Activated CD4-positive, CD25-positive, alpha-beta regulatory T cell treated with anti-CD3 and anti-CD28 coated beads, Interleukin-2, amount 50 U/mL, for 72 hours (primary cell): ENCODE data around the gene LUC7L.
A peak's percentile ranks its signal among the peaks of the same experiment; 100 is the strongest.
"Not testable (repeated sequence)": the region's sequence is repeated elsewhere in the genome, so short reads cannot be mapped to it uniquely, and the experiment has no call there.

Source experiments
- DNase-seq: peaks from one replicate; pipeline ENCODE4 v3.0.0; 2021

Gene LUC7L

GRCh38 chr16:228852-229730, at the start of gene LUC7L:
Gene LUC7L, minus strand, starts transcription at chr16:229449. Its CDS starts 110 bp downstream, at chr16:229339.
- peak; percentile 86 for DNase-seq

GRCh38 chr16:278863-279366, 49.7 kb upstream of the LUC7L start:
- no peak for DNase-seq

- DNase-seq, result no peak
Observed at GRCh38 chr16:276426-277077, 47.3 kb upstream of the LUC7L start.

- DNase-seq, result no peak
Observed at GRCh38 chr16:275786-276232, 46.6 kb upstream of the LUC7L start, which contains the start of gene RGS11. Gene RGS11, minus strand, starts transcription at chr16:275944. Its CDS starts 33 bp downstream, at chr16:275911.

DNA sequence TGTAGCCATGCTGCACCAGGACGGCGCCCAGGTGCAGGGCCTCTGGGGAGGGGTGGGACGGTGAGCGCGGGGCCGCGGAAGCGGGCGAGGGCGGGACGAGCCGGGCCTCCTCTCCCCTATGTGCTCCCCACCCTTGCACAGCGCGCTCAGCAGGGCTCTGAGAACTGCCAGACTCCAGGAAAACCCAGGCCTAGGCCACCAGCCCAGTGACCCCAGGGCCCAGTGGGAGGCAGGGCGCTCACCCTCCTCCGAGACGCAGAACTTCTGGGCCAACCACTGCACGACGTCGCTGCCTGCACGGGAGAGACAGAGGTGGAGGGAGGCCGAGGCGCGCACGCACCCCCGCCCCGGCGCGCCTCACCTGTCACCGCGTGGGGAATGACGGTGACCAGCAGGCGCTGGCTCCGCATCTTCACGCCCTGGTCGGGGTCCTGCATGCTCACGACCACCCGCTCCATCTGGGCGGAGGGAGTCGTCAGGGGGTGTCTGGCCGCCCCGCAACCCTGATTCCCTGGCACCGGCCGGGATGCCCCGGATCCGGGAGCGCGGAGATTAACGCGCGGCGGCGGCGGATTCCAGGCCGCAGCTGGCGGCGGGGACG, 45.9 kb upstream of the LUC7L start:
- DNase-seq, result no peak

GRCh38 chr16:273547-274421, 44.5 kb upstream of the LUC7L start:
- no peak for DNase-seq

DNA sequence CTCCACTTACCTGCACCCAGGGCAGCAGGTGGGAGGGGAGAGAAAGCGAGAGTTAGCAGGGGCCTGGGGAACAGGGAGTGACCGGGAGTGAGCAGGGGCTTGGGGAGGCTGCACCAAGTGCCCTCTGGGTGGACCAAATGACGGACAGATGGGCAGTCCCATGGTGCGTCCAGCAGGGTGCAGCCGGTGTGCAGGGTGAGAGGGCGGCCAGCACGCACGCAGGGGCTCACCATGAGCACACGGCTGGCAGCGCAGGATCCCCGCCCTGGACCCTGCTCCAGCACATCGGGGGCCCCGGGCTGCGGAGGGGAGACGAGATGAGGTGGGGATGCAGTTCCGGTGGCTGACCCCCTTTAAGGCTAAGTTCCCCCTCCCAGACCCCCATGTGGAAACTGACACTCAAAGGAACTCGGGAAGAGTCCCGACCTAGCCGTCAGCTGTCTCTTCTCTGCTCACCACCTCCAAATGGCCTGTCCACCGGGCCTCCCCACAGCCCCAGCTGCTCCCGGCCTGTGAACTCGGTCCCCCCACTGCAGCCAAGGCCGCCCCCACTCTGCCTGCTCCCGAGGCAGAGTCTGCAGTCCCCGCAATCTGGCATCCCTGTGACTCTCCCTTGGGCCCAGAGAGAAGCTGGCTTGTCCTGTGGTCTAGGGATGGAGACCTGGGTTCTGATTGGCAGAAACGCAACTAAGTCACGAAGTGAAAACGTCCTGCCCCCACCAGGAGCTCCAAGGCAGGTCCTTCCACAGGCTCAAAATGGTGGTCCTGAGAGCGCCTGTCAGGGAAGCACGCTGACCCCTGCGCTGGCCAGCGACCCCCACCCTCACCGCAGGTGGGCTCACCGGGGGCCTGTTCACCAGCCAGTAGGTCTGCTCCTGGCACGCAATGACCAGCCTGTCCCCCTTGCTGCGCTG, 43.6 kb upstream of the LUC7L start:
- no peak for DNase-seq

GRCh38 chr16:270381-271255, 41.4 kb upstream of the LUC7L start:
- no peak for DNase-seq

- DNase-seq, result no peak
Observed at GRCh38 chr16:269061-269796, 40.0 kb upstream of the LUC7L start.

DNA sequence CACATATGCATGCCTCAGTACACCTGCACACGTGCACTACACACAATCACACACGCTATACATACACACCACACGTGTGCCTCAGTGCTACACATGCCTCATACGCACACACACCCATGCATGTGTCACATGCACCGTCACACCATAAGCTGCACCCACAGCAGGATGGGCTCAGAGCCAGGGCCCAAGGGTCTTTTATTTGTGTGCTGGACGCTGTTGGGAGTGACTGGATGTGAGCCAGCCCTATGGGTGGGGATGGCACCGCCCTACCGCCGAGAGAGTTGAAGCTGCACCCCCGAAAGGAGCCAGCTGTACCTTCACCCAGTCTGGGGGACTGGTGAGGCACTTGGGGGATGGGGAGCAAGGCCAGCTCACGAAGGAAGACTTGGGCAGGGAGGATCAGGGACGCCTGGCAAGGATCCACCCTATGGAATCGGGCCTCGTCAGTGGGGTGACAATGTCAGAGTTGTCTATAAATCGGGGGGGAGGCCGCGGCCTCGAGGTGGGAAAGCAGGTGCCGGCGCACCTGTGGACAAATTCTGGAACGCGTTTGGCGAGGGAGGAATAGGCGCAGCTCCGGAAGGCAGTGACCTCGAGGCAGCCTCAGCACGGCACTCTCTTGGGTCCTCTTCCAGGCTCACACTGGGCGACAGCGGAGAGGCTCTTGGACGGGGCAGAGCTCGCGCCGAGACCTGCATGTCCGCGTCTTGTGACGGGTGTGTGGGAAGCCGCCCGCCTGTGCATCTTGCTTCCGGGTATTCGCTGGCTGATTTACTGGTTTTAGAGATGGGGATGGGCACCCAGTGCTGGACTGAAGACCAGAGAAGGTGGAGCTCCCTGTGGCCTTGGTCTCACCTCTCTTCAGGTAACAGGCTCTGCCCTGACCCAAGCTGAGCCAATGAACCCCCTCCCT, 39.1 kb upstream of the LUC7L start:
- DNase-seq, result no peak

DNA sequence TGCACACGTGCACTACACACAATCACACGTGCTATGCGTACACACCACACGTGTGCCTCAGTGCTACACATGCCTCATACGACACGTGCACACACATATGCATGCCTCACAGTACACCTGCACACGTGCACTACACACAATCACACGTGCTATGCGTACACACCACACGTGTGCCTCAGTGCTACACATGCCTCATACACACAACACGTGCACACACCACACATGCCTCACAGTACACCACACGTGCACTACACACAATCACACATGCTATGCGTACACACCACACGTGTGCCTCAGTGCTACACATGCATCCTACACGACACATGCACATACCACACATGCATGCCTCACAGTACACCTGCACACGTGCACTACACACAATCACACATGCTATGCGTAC, 38.3 kb upstream of the LUC7L start:
- DNase-seq, result not testable (repeated sequence)

DNA sequence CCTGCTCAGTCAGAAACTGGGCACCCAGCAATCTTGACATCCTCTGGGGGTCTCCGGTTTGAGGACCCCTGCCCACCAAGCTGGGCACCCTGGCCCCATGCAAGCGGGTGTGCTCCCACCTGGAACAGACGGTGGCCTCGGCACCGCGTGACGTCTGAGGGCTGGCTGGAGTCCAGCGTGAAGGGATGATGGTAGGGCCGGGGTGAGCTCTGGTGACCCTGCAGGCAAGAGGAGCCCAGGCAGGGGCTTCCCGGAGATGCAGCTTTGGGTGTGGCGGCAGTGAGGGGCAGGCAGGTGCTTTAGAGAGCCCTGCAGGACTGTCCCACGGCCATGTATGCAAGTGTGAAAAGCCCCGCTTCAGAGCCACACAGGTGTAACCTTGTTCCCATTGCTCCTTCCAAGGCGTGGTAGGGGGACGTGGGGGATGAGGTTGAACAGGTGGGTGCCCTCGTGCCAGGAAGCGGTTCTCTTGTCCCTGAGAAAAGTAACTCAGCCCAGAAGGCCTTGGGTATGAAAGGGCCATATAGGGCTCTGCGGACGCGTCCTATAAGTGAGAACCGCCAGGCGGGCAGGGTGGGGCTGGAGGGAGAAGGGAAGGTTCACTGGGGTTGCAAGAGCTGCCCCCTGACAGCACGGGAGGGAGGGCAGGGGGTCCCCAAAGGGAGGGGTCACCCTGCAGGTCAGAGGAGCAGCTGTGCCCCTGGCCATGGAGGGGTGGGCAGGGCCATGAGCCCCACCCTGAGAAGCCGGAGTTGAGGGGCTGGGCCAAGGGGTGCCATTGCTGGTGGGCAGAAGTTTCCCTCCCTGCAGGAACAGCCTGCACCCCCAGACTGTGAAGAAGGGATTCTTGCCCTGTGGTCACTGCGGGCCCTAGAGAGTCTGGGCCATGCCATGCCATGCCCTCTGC, 37.3 kb upstream of the LUC7L start:
- no peak for DNase-seq

DNA sequence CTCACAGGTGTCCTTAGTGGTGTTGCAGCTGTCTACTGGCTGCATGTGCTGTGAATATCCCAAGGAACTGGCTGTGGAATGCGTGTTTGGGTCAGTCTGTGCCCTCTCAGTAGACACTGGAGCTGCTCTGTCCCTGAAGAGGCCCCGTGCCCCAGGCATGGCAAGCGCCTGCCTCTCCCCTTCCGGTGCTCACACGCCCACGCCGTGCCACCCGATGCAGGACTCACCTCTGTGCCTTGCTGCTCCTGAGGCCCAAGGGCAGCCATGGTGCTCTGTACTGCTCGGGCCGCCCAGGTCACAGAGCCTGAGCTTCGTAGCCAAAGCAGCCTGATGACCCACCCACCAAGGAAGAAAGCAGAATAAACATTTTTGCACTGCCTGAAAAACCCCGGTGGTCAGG, 36.5 kb upstream of the LUC7L start:
- DNase-seq, result no peak

- DNase-seq, result no peak
Observed at GRCh38 chr16:265002-265529, 35.8 kb upstream of the LUC7L start.

DNA sequence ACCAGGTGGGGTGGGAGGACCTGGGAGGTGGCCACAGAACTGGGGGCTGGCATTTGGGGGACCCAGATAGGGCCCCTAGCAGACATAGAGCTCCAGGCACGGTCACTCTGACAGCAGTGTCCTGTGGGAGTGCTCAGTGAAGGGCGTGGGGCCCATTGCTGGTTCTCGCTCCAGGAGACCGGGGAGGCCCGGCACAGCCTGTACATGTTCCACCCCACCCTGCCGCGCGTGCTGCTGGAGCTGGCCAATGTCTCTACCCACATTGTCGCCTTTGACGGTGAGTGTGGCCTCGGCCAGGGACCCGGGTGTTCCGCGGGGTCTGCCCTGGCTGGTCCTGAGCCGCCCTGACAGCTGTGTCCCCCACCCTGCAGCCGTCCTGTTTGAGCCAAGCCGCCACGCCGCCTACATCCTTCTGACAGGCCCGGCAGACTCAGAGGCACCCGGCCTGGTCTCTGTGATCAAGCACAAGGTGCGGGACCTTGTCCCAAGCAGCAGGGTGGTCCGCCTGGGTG, 35.2 kb upstream of the LUC7L start:
- DNase-seq, result no peak

- DNase-seq, result no peak
Observed at GRCh38 chr16:263944-264343, 34.7 kb upstream of the LUC7L start.
